GM21737 (cell line): ENCODE measurements around the gene ARHGEF40.

Experiments used
- ATAC-seq: cut with Tn5 transposase; IDR thresholded peaks from one replicate; pipeline ENCODE4 v1.9.1; 2021; ENCODE audit warnings: mild to moderate bottlenecking, moderate library complexity; ENCODE audit not compliant: unreplicated experiment

ARHGEF40 gene

GRCh38 chr14:21078726-21079125 is 8.6 kb downstream of the ARHGEF40 start:
- ATAC-seq = no peak

- no peak for ATAC-seq
Observed at GRCh38 chr14:21081521-21082142, 11.5 kb downstream of the ARHGEF40 start.

- ATAC-seq = no peak
Observed at GRCh38 chr14:21083565-21084325, 13.6 kb downstream of the ARHGEF40 start.

- no peak for ATAC-seq
Observed at GRCh38 chr14:21084396-21084795, 14.3 kb downstream of the ARHGEF40 start.

GRCh38 chr14:21084998-21085853 is 15.1 kb downstream of the ARHGEF40 start:
- no peak for ATAC-seq

GRCh38 chr14:21086908-21087293 is 16.8 kb downstream of the ARHGEF40 start:
- no peak for ATAC-seq

GRCh38 chr14:21087294-21088091 is 17.4 kb downstream of the ARHGEF40 start:
- no peak for ATAC-seq

GRCh38 chr14:21088687-21089086 is 18.6 kb downstream of the ARHGEF40 start:
- ATAC-seq = no peak

GRCh38 chr14:21089271-21089670 is 19.2 kb downstream of the ARHGEF40 start:
- ATAC-seq = no peak

GRCh38 chr14:21089877-21090193 is 19.7 kb downstream of the ARHGEF40 start:
- no peak for ATAC-seq

GRCh38 chr14:21090194-21090939 is 20.3 kb downstream of the ARHGEF40 start:
- ATAC-seq = no peak

GRCh38 chr14:21090940-21091663 is 21.0 kb downstream of the ARHGEF40 start:
- no peak for ATAC-seq

- no peak for ATAC-seq
Observed at GRCh38 chr14:21091821-21092272, 21.7 kb downstream of the ARHGEF40 start.

- ATAC-seq = peak; percentile 80
Observed at GRCh38 chr14:21092273-21093011, 22.3 kb downstream of the ARHGEF40 start.

- ATAC-seq = no peak
Observed at GRCh38 chr14:21093018-21093417, 22.9 kb downstream of the ARHGEF40 start.

- no peak for ATAC-seq
Observed at GRCh38 chr14:21093769-21094681, 23.9 kb downstream of the ARHGEF40 start.

- no peak for ATAC-seq
Observed at GRCh38 chr14:21095430-21096205, 25.5 kb downstream of the ARHGEF40 start.
